AG09309 (cell line): ENCODE measurements around the gene ABCC6.
"Not testable (repeated sequence)": the region's sequence is repeated elsewhere in the genome, so short reads cannot be mapped to it uniquely, and the experiment has no call there.

Experiments used
- DNase-seq: peaks from one replicate; pipeline ENCODE4 v3.0.0-alpha.2; 2010; ENCODE audit warnings: low read depth
- H3K4me3 ChIP-seq: 2 replicates; pipeline ENCODE4 v1.5.1; 2011; ENCODE audit warnings: mild to moderate bottlenecking, low read depth, low read length, moderate library complexity; ENCODE audit not compliant: control insufficient read depth

Gene ABCC6

DNA sequence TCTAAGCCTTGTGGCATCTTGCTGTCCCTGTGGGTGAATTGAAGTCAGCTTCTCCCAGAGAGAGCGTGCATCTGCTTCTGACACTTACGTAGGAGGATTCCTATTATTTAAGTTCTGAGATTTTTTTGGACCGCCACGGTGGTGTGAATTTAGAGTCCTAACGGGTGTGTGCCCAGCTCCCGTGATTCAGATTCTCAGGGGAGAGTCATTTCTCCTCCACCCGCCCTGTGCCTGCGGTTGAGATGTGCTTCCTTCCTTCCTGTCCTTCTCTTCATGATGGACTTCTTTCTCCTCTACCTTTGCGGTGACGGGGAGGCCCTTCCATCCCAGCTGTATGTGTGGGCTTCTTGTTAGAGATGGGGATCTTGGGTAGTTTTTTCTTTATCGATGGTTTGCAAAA, 20.6 kb upstream of the ABCC6 start:
- not testable (repeated sequence) for DNase-seq, H3K4me3 ChIP-seq

DNA sequence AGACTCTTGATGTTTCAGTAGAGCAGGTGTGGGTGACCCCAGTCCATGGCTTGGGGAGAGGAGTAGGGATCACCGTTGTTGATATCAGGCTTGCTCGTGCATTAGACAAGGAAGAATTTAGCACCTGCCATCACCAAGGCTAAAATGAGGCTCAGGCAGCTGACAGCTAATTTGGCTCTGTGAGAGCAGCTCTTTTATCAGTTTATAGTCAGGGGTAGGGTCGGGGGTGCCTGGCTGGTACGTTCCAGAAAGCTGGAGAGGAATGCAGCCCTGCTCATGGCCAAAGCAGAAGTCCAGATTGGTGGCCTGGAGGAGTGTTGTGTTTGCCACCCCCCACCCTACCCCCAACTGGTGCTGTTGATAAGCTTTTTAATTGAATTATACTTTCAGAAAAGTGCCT, 17.4 kb upstream of the ABCC6 start:
- DNase-seq, H3K4me3 ChIP-seq: not testable (repeated sequence)

DNA sequence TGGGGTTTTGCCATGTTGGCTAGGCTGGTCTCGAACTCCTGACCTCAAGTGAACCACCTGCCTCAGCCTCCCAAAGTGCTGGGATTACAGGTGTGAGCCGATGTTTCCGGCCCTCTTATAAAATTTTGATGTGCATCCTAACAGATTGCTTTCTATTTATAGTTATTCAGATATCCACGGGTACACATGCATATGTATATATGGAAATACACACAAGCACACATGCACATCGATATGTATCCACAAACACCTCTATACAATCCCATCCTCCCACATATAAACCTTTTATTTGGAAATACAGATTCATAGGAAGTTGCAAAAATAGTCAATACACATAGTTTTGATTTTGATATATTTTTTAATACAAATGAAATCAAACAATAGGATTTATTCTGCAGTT, 14.4 kb upstream of the ABCC6 start:
- DNase-seq, H3K4me3 ChIP-seq: not testable (repeated sequence)

DNA sequence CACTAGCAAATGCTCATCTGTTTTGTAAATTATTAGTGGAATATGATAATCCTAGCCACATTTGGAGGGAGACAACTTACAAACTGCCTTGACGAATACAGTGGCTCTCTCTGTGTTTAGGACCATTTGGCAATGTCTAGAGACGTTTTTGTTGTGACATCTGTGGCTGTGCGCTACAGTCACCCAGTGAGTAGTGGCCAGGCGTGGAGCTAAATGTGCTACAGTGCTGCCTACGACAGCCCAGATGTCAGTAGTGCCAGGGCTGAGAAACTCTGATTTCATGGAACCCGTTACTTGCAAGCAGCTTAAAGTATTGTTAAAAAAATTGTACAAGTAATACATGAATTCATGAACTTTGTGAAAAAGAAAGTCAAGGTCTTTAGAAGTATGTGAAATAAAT, 13.8 kb upstream of the ABCC6 start:
- DNase-seq, result not testable (repeated sequence)

DNA sequence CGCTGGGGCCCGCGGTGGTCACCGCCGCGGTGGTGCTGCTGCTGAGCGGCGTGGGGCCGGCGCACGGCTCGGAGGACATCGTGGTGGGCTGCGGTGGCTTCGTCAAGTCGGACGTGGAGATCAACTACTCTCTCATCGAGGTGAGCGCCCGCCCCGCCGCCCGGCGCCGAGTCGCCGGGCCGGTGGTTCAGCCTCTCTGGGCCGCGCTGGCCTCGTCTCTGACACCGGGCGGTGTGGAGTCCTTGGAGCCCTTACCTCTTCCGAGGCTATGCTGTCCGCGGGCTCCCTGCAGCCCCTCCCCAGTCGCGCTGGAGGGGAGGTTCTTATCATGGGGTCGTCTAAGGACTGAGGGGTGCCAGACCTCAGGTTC, 9.4 kb upstream of the ABCC6 start:
- not testable (repeated sequence) for DNase-seq, H3K4me3 ChIP-seq

More for the DNA sequence above, 13.8 kb upstream of the ABCC6 start:
- H3K4me3 ChIP-seq, result not testable (repeated sequence)

DNA sequence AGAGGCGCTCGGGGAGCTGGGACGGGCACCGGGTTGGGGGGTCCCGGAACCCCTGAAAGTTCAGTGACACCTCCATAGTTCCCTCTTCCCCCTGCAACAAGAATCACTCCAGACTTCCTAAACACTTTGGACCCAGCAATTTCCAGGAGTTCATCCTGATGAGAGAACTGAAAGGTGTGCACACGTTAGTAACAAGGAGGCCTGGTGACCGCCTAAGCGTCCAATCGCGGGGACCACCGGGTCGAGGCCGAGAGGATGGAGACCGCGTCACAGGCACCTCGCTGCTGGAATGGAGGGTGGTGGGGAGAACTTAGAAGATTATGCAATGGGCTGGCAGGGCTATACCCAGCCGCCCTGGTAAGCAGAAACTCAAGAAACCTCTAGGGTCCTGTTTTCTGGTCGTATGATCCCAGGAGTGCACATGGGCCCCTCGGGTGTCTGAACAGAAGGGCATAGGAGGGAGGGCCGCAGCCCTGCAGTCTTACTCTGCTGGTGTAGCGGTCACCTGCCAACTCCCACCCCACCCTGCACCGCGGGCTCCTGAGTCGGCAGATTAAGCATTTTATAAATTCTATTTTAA, 458 bp upstream of the ABCC6 start:
- DNase-seq, H3K4me3 ChIP-seq: not testable (repeated sequence)

DNA sequence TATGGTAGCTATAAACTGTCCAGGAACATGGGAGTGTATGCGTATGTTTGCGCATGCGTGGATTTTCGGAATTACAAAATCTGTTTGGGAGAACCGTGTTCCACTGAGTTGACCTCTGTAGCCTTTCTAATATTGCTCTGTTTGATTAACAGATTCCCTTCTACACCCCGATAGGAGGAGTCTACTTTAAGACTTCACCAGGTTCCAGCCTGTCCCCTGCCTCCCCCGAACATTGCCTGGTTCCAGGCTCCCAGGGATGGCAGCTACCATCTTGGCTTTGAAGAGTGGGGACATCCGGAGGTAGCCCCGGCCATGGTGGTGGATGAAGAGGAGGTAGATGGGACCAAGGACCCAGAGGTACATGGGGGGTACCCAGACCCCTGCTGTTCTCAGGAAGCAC, 1.9 kb downstream of the ABCC6 start:
- H3K4me3 ChIP-seq, DNase-seq: not testable (repeated sequence)

DNA sequence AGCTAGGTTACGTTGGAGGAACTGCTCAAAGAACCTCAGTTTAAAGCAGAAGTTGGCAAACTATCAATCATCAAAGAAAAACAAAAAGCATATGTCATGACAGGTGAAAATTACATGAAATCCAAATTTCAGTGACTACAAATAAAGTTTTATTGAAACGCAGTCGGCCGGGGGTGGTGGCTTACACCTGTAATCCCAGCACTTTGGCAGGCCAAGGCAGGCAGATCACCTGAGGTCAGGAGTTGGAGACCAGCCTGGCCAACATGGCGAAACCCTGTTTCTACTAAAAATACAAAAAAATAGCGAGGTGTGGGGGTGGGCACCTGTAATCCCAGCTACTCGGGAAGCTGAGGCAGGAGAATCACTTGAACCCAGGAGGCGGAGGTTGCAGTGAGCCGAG, 2.8 kb downstream of the ABCC6 start:
- not testable (repeated sequence) for H3K4me3 ChIP-seq, DNase-seq

DNA sequence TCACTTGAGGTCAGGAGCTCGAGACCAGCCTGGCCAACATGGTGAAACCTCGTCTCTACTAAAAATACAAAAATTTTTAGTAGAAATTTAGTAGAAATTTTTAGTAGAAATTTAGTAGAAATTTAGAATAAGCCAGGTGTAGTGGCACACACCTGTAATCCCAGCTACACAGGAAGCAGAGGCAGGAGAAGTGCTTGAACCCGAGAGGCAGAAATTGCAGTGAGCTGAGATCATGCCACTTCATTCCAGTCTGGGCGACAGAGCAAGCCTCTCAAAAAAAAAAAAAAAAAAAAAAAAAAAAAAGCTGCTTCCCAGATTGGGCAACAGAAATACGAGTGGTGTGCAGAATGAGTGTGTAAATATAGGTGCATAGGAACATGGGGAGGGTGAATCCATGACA, 4.5 kb downstream of the ABCC6 start:
- H3K4me3 ChIP-seq, DNase-seq: not testable (repeated sequence)

DNA sequence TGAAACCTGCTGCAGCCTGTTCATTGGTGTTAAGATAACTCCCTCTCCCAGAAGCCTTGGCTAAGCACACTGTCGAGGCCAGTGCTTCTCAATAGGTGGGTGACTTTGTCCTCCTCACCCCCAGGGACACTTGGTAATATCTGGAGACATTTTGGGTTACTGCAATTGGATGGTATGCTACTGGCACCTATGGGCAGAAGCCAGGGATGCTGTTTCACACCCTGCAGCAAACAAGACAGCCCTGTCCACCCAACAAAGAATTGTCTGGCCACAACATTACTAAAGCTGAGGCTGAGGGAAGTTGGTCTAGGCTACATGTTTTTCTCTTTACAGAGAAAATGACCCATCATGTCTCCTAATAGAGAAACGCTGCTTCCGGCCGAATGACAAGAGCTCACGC, 4.9 kb downstream of the ABCC6 start:
- not testable (repeated sequence) for H3K4me3 ChIP-seq, DNase-seq

DNA sequence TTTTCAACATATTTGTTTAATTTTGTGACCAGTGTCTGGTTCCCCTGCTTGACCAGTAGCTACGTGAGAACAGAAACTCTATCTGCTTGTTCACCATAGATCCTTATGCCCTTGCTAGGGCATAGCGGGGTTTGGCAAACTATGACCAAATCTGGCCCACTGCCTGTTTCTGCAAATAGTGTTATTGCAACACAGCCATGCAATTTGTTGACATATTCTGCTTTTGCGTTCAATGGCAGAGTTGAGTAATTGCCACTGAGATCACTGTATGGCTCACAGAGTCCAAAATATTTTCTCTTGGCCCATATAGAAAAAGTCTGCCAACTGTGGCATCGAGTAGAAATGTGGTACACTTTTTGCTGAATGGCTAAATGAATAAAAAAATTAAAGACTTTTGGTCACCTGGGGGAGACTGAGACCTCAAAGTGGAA, 9.4 kb downstream of the ABCC6 start:
- DNase-seq, result peak; percentile 25
- H3K4me3 ChIP-seq, result not testable (repeated sequence)

DNA sequence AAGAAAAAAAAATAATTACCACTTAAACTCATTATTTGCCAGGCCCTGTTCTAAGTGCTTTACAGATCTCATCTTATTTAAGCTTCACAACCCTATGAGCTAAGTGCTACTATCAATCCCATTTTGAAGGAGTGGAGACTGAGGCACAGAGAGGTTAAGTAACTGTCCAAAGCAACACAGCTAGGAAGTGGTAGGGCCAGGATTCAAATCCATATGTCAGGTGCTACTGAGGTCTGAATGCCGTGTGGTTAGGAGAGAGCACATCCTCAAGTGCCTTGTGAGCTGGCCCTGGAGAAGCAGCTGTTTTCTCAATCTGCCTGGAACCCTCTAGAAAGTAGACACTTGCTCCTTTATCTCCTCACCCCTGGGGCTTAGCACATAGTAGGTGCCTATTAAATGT, 11.9 kb downstream of the ABCC6 start:
- H3K4me3 ChIP-seq, DNase-seq: not testable (repeated sequence)

DNA sequence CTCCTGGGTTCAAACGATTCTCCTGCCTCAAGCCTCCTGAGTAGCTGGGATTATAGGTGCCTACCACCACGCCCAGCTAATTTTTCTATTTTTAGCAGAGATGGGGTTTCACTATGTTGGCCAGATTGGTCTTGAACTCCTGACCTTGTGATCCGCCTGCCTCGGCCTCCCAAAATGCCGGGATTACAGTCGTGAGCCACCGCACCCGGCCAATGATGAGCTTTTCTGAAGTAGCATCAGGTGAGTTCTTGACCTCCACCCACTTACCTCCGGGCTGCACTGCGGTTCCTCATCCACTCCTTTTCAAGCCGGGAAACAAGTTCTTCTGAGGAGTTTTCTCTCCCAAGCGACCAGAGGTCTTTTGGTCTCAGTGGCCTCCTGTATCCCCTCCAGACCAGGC, 14.8 kb downstream of the ABCC6 start:
- not testable (repeated sequence) for H3K4me3 ChIP-seq, DNase-seq

DNA sequence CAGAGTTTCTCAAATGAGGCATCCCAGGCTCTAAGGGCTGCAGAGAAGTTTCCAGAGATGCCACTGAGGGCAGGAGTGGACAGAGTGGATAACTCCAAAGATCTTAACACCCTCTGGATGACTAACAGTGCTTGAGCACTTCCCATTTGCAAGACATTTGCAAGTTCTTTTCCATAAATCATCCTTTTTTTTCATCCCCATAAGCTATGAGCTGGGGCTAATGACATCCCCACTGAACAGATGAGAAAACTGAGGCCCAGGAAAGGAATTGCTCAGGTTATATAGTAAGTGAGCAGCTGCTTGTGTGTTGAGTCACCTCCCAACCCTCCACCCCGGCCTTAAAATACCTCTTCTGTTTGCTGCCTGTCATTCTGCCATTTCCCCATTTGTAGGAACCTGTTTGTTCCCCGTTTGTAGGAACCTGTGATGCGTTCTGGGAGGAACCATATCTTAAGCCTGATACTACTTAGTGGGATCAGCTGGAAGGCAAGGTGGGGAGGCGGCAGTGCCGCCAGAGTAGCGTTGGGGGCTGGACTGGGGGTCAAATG, 15.4 kb downstream of the ABCC6 start:
- H3K4me3 ChIP-seq, DNase-seq: not testable (repeated sequence)

DNA sequence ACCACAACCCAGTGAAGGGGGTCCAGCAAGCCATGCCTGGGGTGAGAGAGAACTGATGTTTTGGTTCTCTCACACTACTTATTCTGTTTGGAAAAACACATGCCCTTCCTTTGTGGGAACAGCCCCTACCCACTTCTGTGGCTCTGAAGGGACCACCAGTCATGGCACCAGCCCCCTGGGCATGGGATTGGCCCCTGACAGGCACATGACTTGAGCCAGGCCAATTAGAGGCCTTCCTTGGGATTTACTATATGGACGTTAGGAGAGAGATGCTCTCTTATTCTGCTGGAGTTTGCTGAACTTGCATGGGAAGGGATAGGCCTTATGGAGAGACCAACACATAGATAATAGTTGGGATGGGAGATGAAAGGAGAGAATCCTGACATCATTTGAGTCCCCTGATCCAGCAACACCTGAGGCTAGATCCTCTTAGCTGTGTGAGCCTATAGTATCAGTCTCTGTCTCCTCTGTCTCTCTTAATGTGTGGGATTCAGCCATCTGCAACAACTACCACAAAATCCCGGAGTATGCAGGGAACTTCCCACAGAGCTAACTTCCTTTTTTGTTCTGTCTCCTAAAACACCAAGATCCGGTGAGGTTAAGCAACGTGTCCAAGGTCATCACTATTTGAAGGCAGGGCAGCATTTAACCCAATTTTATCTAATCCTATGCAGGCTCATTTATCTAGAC, 16.1 kb downstream of the ABCC6 start:
- DNase-seq, H3K4me3 ChIP-seq: not testable (repeated sequence)

DNA sequence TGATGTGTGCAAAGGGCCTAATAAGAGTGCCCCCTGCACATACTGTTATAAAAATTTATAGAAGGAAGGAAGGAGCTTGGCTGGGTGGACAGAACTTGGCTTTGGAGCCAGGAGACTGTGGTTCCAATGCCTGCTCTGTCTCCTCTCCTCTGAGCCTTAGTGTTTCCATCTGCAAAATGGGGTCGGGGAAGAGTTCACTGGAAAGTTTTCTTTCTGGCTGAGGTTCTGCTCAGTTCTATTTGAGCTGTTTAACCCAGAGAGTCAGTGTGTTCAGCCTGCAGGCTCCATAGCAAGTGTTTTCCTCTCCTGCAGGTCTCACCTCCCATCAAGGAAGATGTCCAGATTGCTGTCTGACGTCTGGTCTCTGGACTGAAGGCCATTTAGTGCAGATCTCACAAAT, 17.4 kb downstream of the ABCC6 start:
- DNase-seq, H3K4me3 ChIP-seq: not testable (repeated sequence)

DNA sequence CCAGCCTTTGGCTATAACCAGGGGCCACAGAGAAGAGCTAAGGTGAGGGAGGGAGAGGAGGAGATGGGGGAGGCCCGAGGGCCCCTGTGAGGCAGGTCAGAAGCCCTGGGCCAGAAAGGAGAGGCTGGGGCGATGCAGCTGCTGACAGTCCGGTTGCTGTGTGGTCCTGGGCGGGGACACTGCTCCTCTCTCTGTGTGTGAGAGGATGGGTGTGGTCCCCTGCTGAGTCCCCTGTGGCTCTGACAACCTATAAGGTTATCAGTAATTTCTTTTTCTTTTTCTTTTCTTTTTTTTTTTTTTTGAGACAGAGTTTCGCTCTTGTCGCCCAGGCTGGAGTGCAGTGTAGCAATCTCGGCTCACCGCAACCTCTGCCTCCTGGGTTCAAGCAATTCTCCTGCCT, 18.7 kb downstream of the ABCC6 start:
- not testable (repeated sequence) for DNase-seq, H3K4me3 ChIP-seq

DNA sequence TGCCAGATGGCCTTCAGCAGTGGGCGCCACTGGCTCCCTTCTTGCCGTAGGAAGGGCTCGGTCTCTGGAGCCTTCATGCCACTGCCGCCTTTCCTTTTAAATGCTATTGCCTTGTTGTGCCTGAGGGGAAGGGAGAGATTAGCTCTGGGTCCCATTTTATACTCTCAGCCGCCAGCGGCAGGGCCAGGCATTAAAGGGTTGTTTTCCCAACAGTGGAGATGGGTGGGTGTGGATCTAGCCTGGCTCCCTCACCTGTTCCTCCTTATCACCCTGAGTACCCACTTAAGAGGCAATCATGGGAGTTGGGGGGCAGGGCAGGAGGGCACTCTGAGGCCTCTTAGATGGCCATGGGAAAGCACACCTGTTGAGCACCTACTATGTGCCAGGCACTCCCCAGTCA, 19.8 kb downstream of the ABCC6 start:
- H3K4me3 ChIP-seq, DNase-seq: not testable (repeated sequence)
